Choroid plexus epithelial cell (primary cell): ENCODE results near the gene MCM9.
"Not testable (repeated sequence)": the region's sequence is repeated elsewhere in the genome, so short reads cannot be mapped to it uniquely, and the experiment has no call there.

ENCODE experiments used
- DNase-seq: peaks from one replicate; pipeline ENCODE4 v3.0.0-alpha.2; 2010; ENCODE audit warnings: low read depth
- H3K4me3 ChIP-seq: 2 replicates; pipeline ENCODE4 v1.5.1; 2011; ENCODE audit warnings: low read depth, mild to moderate bottlenecking, control low read depth, low read length, moderate library complexity
- CTCF ChIP-seq: conservative IDR thresholded peaks from 2 replicates; pipeline ENCODE4 v1.5.1; 2011; ENCODE audit warnings: low read depth, mild to moderate bottlenecking, control low read depth, inconsistent platforms, low read length, moderate library complexity

Gene MCM9

GRCh38 chr6:118871331-118871730 is 63.6 kb downstream of the MCM9 start:
- no peak for TF ChIP-seq CTCF
- no peak overlapping the region for H3K4me3 ChIP-seq
- no peak for DNase-seq

GRCh38 chr6:118869894-118870589 is 64.9 kb downstream of the MCM9 start:
- DNase-seq, result peak; percentile 62
- TF ChIP-seq CTCF, result no peak
- H3K4me3 ChIP-seq, result no peak overlapping the region

GRCh38 chr6:118869350-118869749 is 65.6 kb downstream of the MCM9 start:
- TF ChIP-seq CTCF, result no peak
- no peak overlapping the region for H3K4me3 ChIP-seq
- DNase-seq, result peak; percentile 47

- not testable (repeated sequence) for DNase-seq, H3K4me3 ChIP-seq
These were observed 66.1 kb downstream of the MCM9 start for GRCh38 chr6:118868901-118869300.

- no peak overlapping the region for H3K4me3 ChIP-seq
- DNase-seq, result no peak
- no peak for TF ChIP-seq CTCF
These were observed 67.8 kb downstream of the MCM9 start for GRCh38 chr6:118867181-118867580.

GRCh38 chr6:118865100-118865391 is 69.9 kb downstream of the MCM9 start:
- TF ChIP-seq CTCF, result no peak
- no peak for DNase-seq
- H3K4me3 ChIP-seq, result no peak overlapping the region

- TF ChIP-seq CTCF, result no peak
- DNase-seq, result peak; percentile 31
- no peak overlapping the region for H3K4me3 ChIP-seq
These were observed 70.4 kb downstream of the MCM9 start for GRCh38 chr6:118864341-118865099.
